IPS-11a (cell line): ENCODE measurements around the gene KCNJ10.
"Not testable (repeated sequence)": the region's sequence is repeated elsewhere in the genome, so short reads cannot be mapped to it uniquely, and the experiment has no call there.

Experiments used
- H3K4me3 ChIP-seq: one replicate; pipeline ENCODE4 v1.5.1; 2013; ENCODE audit warnings: low read depth, low read length, control low read depth

KCNJ10 gene

DNA sequence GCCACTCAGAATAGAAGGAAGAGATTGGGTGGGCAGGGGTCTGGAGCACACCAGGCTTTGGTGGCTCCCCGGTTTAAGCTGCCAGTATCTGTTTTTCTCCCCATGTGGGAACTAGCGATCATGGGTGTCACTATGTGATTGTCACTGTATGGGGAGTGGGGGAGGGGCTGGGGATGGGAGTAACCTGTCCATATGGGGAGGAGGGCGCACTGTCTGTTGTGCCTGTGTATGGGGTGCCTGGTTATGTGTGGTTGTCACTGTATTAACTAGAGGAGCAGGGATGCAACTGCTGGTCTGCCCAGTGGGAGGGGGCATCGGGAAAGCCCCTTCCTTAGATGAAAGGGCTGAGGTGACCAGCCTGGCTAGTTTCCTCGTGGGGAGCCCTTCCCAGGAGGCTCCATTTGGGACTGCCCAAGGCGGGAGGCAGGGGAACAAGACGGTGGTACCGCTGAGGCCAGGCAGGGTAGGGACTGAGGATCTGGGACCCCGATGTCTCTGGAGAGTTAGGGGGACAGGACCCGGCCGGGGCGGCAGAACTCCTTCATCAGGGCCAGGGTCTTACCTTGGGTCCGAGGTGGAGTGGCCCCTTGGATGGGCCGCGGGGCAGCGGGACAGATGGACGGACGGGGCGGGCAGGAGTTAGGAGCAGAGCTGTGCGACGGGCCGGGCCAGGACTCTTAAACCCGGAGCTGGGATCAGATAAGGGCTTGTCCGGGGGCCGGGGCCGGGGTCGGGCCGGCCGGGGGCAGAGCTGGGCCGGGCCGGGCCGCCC is at the start of gene KCNJ10:
KCNJ10 (minus strand) TSS at position 701 of the 772 bp plus-strand sequence. CDS start 27,628 bp downstream, outside the sequence.
- peak within 1 kb of the TSS; percentile 52 for H3K4me3 ChIP-seq

DNA sequence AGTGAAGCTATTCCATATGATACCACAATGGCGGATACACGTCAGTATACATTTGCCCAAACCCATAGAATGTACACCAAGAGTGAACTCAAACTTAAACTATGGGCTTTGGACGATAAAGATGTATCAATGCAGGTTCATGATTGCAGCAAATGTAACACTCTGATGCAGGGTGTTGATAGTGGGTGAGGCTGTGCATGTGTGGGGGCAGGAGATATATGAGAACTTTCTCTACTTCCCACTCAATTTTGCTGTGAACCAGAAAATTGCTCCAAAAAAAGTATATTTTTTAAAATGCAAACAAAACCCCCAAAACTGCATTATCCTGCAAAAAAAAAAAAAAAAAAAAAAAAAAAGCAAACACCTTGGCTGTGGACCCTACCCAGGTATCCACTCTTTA is 49.0 kb upstream of the KCNJ10 start:
- H3K4me3 ChIP-seq, result no peak overlapping the region

DNA sequence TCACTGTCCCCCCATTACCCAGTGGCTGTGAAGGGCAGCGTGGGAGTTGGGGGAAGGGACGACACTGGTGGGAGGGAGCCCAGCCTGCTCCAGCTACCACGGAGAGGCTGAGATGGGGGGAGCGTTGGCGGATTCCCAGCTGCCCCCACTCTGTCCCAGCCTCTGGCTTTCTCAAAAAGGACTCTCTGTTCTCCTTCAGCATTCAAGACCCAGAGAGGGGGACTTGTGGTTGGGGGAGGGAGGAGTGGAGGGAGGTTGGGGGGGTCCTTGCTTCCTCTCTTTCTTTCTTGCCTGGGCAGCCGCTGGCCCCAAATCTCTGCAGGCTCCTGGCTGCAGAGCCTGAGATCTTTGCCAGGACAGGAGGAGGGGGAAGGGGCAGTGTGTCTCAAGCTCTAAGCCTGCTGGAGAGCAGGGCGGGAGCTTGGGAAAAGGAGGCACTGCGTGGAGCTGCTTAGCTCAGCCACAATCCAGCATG is 47.8 kb upstream of the KCNJ10 start:
- no peak overlapping the region for H3K4me3 ChIP-seq

DNA sequence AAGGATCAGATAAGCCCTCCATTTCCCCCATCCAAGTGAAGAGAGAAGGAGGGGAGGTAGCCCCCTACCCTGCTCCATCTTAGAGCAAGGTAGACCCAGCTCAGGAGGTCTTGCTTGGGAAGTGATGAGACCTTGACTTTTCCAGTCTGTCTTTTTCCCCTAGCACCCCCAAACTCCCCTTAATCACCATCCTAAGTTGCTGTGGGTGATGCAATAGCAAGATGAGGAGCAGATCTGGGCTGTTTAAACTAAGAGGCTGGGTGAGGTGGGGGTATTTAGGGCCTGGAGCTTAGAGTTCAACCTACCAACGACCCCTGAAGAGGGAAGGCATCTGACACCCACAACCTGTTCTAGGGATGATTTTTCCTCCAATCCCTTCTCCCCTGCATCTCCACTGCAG is 47.3 kb upstream of the KCNJ10 start:
- no peak overlapping the region for H3K4me3 ChIP-seq

DNA sequence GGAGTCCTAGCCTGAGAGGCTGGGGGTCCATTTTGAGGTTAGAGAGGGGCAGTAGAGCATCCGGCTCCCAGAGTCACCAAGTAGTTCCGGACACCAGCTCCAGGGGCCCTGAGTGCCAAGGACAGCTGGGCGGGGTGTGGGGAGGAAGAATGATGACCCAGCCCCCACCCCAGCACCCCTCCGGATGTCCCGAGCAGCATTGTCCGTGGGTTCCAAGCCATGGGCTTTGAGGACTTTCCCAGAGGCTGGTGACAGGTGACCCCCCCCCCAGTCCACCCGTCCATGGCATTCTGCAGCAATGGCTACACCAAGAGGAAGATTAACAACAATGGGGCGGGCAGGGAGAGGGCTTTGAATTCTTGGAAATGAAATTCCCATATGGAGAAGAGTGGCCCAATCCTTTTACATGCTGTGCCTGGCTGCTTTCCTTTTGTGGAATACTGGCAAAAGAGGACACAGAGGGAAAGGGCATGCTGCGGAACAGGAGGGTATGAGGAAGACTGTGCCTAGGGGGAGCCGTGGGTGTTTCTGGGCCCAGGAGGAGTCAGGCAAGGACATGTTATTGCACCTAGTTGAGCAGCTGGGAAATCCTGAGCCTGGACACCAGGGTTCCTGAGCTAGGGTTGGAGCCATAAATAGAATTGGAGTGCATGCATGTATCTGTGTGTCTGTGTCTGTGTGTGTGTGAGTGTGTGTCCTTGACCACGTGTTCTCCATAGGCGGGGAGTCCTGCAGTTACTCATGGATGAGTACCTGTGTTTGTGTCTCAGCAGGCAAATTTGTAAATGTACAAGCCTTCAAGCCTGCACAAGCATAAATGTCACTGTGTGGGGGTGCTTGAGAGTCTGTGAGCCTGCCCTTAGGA is 46.6 kb upstream of the KCNJ10 start:
- no peak overlapping the region for H3K4me3 ChIP-seq

DNA sequence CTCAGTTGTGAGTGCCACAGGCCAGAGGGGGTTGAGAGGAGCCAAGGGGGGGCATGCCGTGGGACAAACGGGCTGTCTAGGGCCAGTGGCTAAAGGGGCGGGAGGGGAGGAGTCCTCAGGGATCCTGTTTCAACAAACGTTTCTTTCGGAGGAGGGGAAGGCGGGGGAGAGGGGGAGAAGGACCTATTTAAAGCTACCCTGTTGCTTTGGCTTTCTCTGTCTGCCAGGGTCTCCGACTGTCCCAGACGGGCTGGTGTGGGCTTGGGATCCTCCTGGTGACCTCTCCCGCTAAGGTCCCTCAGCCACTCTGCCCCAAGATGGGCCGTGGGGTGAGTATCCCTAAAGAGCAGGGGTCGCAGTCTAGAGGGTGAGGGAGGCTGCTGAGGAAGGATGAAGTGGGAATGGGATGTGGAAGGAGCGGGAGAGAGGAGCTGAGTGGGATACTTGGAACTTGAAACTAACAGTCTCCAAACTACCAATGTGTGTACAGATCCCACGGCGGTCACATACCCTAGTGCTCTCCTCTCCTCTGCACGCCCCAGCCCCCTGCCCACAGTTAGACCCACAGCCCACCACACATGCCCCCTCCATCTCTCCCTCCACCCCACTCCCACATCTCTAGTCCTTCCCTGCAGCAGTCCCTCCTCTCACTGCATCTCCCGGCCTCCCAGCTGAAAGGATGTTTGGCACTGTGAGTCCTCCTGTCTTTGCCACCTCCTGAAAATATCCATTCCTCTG is 45.8 kb upstream of the KCNJ10 start, which contains the start of gene ATP1A2:
ATP1A2 (plus strand) TSS at position 215 of the 738 bp plus-strand sequence; CDS start at position 318, 103 bp downstream.
- H3K4me3 ChIP-seq, result no peak within 1 kb of the TSS

DNA sequence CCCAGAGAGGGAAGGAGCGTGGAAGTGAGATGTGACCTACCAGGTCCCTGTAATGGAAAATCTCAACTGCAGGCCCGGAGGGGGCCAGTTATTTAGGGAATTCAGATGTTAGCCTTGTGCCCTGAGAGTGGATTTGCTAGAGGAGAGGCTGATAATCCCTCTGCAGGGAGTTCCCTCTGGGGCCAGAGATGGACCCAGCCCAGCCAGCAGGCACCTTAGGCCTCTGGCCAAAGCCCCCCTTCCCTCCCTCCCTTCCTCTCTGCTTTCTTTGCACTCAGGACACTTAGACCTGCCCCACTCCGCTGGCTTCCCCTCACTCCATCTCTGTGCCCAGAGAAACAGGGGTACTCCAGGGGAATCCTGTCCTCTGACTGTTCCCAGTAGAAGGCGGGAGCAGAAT is 44.1 kb upstream of the KCNJ10 start:
- no peak overlapping the region for H3K4me3 ChIP-seq

DNA sequence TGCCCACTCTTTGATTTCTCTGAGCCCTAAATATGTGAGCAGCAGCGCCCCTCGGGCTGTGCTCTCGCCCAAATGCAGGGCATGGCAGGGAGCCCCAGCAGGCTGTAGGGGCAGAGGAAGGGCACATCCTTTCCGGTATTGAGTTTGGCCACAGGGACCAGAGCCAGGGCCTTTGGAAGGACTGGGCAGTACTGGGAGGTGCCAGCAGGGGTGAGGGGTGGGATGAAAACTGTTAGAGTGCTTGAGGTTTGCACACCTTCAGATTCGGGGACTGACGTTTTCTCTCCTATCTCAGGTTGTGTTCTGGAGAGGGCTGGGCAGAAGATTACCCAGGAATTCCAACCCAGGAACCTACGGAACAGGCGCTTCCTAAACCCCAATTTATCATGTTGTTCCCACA is 43.4 kb upstream of the KCNJ10 start:
- no peak overlapping the region for H3K4me3 ChIP-seq

DNA sequence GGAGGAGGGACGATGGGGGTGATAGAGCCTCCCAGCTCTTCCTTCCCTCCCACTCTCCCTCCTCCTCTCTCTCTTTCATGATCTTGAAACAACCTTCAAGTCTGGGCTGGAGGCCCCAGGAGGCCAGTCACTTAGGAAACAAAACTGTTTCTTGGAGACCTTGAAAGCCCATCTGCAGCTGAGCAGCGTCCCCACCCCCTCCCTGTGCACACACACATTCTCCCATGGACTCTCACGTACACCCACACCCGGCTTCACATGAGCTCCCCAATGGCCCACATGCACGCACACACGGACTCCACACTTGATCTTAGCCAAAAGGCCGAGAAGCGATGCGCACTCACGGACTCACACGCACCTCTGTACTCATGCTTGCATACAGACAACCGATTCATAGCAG is 42.4 kb upstream of the KCNJ10 start:
- H3K4me3 ChIP-seq, result no peak overlapping the region

DNA sequence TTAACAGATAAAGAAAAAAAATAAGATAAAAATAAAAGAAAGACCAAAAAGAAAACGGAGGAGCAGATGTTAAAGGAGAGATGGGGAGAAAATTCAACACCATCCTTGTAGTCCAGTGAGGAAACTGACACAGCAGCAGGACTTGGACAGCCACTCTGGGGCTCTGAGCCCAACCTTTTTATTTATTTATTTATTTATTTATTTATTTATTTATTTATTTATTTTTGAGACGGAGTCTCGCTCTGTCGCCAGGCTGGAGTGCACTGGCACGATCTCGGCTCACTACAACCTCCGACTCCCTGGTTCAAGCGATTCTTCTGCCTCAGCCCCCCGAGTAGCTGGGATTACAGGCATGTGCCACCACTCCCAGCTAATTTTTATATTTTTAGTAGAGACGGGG is 41.5 kb upstream of the KCNJ10 start:
- not testable (repeated sequence) for H3K4me3 ChIP-seq

DNA sequence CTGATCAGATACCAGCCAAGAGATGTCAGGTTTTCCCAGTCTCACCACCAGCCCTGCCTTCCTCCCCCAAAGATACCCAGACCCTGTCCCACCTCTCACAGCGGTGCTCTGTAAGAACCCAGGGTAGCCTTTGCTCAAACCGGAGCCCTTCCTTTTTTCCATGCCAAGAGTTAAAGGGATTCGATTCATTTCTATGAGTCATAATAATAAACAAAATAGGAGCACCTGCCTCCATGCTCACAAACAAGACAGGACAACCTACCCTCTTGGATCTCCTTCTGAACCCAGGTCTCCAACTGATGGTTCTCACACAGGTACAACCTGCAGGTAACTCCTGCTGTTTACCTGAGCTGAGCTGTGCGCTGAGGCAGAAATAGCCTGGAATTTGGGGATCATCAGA is 39.7 kb upstream of the KCNJ10 start:
- H3K4me3 ChIP-seq, result no peak overlapping the region

DNA sequence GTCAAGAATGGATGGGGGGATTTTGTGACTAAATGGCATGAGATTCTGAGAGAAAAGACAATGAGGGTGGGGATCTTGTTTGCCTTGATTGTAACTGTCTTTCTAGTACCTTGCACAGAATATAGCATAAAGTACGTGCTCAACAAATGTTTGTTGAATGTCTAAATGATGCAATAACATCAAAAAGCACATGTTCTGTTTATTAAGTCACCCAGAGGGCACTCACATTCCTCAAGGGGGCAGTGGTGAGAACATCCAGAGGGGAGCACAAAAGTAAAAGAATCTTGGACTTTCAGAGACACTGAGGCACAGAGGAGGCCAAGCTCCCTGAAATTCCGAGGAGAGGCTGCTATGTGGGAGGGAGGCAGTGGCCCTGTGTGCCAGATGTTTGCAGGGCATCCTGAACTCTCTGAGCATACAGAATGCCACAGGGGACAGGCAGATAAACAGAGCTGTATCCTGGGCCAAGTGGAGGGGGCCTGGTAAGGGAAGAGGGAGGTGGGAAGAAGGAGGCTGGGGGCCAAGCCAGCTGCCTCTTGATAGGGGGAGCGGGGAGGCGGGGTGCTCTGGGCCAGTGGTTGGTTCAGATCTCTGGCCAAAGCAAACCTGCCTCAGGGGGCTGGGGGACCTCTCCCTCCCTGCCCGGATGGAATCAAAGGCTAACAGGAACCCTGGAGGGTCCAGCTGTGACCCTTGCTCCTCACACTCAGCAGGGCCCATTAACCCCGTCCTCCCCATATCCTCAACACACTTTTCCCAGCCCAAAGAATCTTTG is 39.1 kb upstream of the KCNJ10 start:
- H3K4me3 ChIP-seq, result no peak overlapping the region

DNA sequence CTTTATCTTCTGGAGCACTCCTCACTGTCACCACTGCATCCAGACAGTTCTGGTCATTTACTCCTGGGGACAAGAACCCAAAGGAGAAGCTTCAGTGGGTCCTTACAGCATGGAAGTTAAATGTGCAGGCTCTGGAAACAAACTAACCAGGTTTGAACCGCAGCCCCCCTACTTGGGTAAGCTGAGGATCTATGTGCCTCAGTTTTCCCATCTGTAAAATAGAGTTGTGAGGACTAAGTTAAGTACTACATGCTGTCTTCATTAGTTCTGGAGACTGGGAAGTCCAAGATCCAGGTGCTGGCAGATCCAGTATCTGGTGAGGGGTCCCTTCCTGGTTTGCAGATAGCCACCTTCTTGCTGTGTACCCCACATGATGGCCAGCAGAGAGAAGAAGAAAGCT is 37.6 kb upstream of the KCNJ10 start:
- no peak overlapping the region for H3K4me3 ChIP-seq

DNA sequence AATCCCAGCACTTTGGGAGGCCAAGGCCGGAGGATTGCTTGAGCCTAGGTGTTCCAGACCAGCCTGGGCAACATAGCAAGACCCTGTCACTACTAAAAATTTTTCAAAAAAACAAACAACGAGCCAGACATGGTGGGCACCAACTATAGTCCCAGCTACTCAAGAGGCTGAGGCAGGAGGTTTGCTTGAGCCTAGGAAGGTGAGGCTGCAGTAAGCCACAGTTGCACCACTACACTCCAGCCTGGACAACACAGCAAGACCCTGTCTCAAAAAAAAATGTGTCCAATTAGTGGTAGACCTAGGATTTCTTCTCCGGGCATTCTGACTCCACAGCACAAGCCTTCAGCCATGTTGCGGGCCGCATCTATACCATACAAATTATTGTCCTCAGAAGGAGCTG is 35.2 kb upstream of the KCNJ10 start:
- H3K4me3 ChIP-seq, result no peak overlapping the region

DNA sequence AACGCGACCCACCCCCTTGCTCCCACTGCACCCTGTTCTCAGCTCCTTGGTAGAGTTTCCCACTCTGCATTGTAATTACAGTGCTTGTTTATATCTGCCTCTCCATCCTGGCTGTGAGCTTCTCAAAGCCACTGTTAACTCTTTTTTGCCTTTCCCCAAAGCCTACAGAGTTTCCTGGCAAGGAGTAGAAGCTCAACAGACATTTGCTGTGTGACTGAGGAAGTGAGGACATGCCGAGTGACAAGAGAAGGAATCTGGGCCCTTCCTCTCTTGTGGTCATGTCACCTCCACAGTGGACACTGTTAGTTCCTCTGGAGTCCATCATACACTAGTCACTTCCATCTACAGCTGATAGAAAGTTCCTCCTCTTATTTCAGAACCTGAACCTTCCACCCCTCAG is 34.5 kb upstream of the KCNJ10 start:
- H3K4me3 ChIP-seq, result no peak overlapping the region

DNA sequence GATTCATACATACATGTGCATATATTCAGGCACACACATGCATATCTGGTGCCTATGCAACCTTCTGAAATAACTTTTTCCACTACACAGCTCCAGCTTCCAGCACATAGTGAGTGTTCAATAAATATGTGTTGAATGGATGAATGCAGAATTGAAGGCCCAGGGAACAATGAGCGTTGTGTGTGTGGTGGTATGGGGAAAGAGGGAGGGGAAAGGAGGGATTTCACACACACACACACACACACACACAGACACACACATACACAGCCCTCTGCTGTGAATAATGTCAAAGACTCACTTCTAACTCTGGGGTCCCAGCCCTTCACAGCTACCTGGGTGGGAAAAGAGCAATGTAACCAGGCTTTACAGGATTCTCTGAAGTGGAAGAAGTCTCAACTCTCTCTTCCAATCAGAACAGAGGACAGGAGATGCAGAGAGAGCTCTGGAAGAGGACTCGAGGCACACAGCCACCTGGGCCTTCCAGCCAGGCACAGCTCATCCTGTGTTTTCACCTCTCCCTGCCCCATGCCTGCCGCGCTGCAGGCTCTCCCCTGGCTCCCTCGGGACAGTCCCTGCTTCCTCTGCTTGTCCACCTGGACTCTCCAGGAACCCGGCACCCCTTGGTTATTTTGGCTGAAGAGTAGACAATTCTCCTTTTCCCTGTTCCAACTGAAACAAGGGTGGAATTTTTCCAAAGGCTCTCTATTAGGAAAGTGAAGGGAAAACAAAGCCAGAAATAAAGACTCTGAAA is 33.9 kb upstream of the KCNJ10 start:
- H3K4me3 ChIP-seq, result no peak overlapping the region

DNA sequence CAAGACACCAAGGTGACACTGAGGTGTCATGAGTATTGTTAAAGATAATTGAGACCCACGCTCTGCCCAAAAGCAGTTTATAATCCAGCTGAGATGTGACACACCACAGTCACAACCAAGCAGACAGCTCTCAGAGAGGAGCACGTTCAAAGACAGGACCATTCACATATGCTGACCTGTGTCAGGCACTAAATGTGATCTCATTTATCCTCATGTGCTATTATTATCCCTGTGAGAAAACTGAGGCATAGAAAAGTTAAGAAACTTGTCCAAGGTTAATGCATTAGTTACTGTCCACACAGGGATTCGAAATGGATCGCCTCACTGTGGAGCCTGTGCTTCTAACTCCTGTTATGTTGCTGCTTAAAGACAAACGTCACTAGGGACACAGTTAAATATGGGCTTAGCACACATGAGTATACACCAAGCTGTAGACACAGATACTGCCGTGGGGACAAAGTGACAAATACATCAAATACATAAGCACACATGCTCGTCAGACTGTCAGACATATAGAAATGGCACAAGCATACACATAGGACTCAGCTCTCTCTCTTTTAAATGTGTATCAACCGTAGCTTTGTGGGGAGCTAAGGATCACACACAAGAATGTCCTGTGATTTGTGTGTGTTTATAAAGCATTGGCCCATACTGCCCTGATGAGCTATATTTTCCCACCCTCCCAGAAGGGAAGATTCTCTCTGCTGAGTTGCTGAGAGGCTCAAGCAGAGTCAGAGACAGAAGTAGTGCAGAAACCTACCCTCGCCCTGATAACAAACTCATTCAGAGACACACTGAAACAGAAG is 32.0 kb upstream of the KCNJ10 start:
- H3K4me3 ChIP-seq, result no peak overlapping the region

DNA sequence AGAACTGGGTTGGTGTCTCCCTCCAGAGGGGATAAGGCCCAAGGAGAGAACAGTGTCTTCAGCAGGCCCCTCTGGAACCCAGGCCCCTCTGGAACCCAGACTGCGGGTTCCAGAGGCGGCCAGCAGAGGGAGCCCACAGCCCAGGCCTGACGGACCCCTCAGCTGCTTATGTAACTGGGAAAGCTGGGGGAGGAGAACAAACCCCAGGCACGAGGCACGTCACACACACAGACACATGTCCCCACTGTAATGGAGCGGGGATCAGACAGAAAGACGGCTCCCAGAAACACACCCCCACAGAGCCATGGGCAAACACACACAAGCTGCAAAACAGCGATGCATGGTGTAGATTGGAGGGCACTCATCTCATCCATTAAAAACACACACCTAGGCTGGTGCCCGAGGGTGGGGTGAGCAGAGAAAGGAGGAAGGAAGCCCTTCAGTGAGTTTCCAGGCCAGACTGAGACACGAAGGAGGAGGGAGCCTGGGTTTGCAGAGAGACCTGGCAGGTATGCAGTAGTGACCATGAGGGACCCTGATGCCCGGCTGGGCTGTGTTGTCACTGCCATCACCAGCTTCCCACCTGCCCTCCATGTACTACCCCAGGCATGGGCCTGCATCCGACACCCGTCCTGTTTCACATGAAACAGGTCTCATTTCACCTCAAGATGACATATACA is 31.2 kb upstream of the KCNJ10 start:
- no peak overlapping the region for H3K4me3 ChIP-seq
